Islet precursor cell (in vitro differentiated cells): ENCODE data around the gene UIMC1.

ENCODE experiments used
- DNase-seq: peaks from one replicate; pipeline ENCODE4 v3.0.0-alpha.2; 2018

UIMC1 gene

GRCh38 chr5:176952531-176953193, 53.9 kb downstream of the UIMC1 start:
- DNase-seq = no peak

- no peak for DNase-seq
Measured at GRCh38 chr5:176948458-176948857, 58.1 kb downstream of the UIMC1 start.

- no peak for DNase-seq
Measured at GRCh38 chr5:176947847-176948246, 58.7 kb downstream of the UIMC1 start.

GRCh38 chr5:176944268-176944667, 62.3 kb downstream of the UIMC1 start:
- DNase-seq = no peak

GRCh38 chr5:176943816-176944215, 62.8 kb downstream of the UIMC1 start:
- DNase-seq = no peak

- DNase-seq = no peak
Measured at GRCh38 chr5:176941951-176942350, 64.6 kb downstream of the UIMC1 start.

- DNase-seq = no peak
Measured at GRCh38 chr5:176938472-176938871, 68.1 kb downstream of the UIMC1 start.

- DNase-seq = no peak
Measured at GRCh38 chr5:176935017-176935416, 71.6 kb downstream of the UIMC1 start.

- no peak for DNase-seq
Measured at GRCh38 chr5:176934309-176934930, 72.2 kb downstream of the UIMC1 start.

- DNase-seq = no peak
Measured at GRCh38 chr5:176929654-176930053, 76.9 kb downstream of the UIMC1 start.

GRCh38 chr5:176927562-176927961, 79.0 kb downstream of the UIMC1 start:
- no peak for DNase-seq

- no peak for DNase-seq
Measured at GRCh38 chr5:176922817-176923216, 83.8 kb downstream of the UIMC1 start.

- no peak for DNase-seq
Measured at GRCh38 chr5:176921714-176922113, 84.9 kb downstream of the UIMC1 start.

GRCh38 chr5:176918613-176919012, 88.0 kb downstream of the UIMC1 start:
- DNase-seq = no peak

GRCh38 chr5:176916337-176916736, 90.2 kb downstream of the UIMC1 start:
- DNase-seq = no peak

GRCh38 chr5:176915906-176916305, 90.7 kb downstream of the UIMC1 start:
- DNase-seq = no peak

- no peak for DNase-seq
Measured at GRCh38 chr5:176912115-176912514, 94.5 kb downstream of the UIMC1 start.

- DNase-seq = no peak
Measured at GRCh38 chr5:176908675-176909368, 97.8 kb downstream of the UIMC1 start.

GRCh38 chr5:176906796-176907195, 99.8 kb downstream of the UIMC1 start:
- no peak for DNase-seq

GRCh38 chr5:176906126-176906525, 100.5 kb downstream of the UIMC1 start:
- no peak for DNase-seq

GRCh38 chr5:176904276-176904675, 102.3 kb downstream of the UIMC1 start:
- peak; percentile 60 for DNase-seq

- DNase-seq = no peak
Measured at GRCh38 chr5:176902911-176903664, 103.5 kb downstream of the UIMC1 start.

GRCh38 chr5:176902102-176902814, 104.3 kb downstream of the UIMC1 start:
- DNase-seq = peak; percentile 43
